ENCODE data around the gene CHAF1A. TPM values are rescaled to one million over a fixed set of nuclear protein-coding genes. Genes with fewer than 3 reads are reported as not detected.

The CHAF1A gene
- total and polyA plus RNA-seq, 2 of the 8 experiments (the other 6 are each of a cell fraction or from before 2014, with no cell fraction given): 122 to 147 TPM

GRCh38 chr19:4413588-4413987 lies 11.1 kb downstream of the CHAF1A start (continued):
- TF ChIP-seq CTBP2 (IDR thresholded peaks at IDR 0.05; ENCODE audit: borderline replicate concordance, insufficient read depth, insufficient read length, low read length) (no peak), HDAC2 (IDR thresholded peaks at IDR 0.05; ENCODE audit: borderline replicate concordance in 1 of 2, low read depth in 2 of 2, low read length in 2 of 2) (no peak), ZNF274 (IDR thresholded peaks at IDR 0.05; ENCODE audit: borderline replicate concordance, extremely low read depth, low read length) (no peak), SIX5 (IDR thresholded peaks at IDR 0.05; ENCODE audit: low read depth, low read length) (no peak)
